Panc1 (cell line): Measurements from ENCODE around the gene ALOX5. TPM values are rescaled to one million over a fixed set of nuclear protein-coding genes. Genes with fewer than 3 reads are reported as not detected.

Source experiments
- ATAC-seq: fragments of 200-7000 bp; cut with Tn5 transposase; 2 replicates; pipeline ENCODE4 v1.9.1; 2020; ENCODE audit warnings: mild to moderate bottlenecking, moderate library complexity
- BruUV-seq: library from RNA; stranded (reverse); fragments of 400-500 nt; replicated peaks from 2 replicates; lab custom pipeline; 2021; lab: Mats Ljungman, UMichigan
- CTCF ChIA-PET: fragments of 300-600 bp; sonication (Branson Sonifier 250); formaldehyde crosslinking; loops from one replicate; lab custom pipeline; 2022; ENCODE audit warnings: antibody characterized with exemption; lab: Charles Lee
- POLR2A ChIA-PET: fragments of 300-600 bp; sonication (Branson Sonifier 250); formaldehyde crosslinking; loops from one replicate; lab custom pipeline; 2022; ENCODE audit warnings: antibody characterized with exemption; lab: Charles Lee
- DNase-seq: peaks from one replicate; pipeline ENCODE4 v3.0.0-alpha.2; 2010; ENCODE audit warnings: low read depth, low spot score
- H3K27ac ChIP-seq: 2 replicates; pipeline ENCODE4 v1.5.1; 2011; ENCODE audit warnings: mild to moderate bottlenecking, low read length, inconsistent platforms
- H3K27me3 ChIP-seq: fragments of 200-500 bp; sonication (Bioruptor generic); 2 replicates; pipeline ENCODE4 v1.6.0; 2014; ENCODE audit warnings: low read length, inconsistent platforms; ENCODE audit not compliant: control insufficient read depth, insufficient read depth
- H3K36me3 ChIP-seq: fragments of 200-500 bp; sonication (Bioruptor generic); 2 replicates; pipeline ENCODE4 v1.5.1; 2014; ENCODE audit warnings: inconsistent platforms, mild to moderate bottlenecking, low read length, moderate library complexity; ENCODE audit not compliant: control insufficient read depth, insufficient read depth
- H3K4me1 ChIP-seq: 2 replicates; pipeline ENCODE4 v1.5.1; 2011; ENCODE audit warnings: inconsistent platforms, mild to moderate bottlenecking, low read length, moderate library complexity; ENCODE audit not compliant: control insufficient read depth, insufficient read depth
- H3K4me3 ChIP-seq, 2 experiments: 2 replicates each; pipeline ENCODE4 v1.5.1; 2011 to 2012; ENCODE audit warnings: low read depth in 2 of 2, low read length in 2 of 2, mild to moderate bottlenecking in 2 of 2, inconsistent platforms in 1 of 2, moderate library complexity in 1 of 2
- H3K9me3 ChIP-seq: fragments of 200-500 bp; sonication (Bioruptor generic); 2 replicates; pipeline ENCODE4 v1.5.1; 2014; ENCODE audit warnings: low read depth, mild to moderate bottlenecking, inconsistent platforms, low read length, moderate library complexity; ENCODE audit not compliant: control insufficient read depth, insufficient read depth
- CTCF ChIP-seq: fragments of 450-650 bp; IDR thresholded peaks from 2 replicates; pipeline ENCODE4 v1.5.1; 2017; ENCODE audit warnings: mild to moderate bottlenecking
- POLR2AphosphoS5 ChIP-seq: IDR thresholded peaks from 2 replicates; pipeline ENCODE4 v1.6.1; 2012; ENCODE audit warnings: mild to moderate bottlenecking, low read depth, low read length, moderate library complexity
- REST ChIP-seq, 2 experiments: IDR thresholded peaks; 2 replicates each; pipeline ENCODE4 v1.6.1; 2011 to 2012; ENCODE audit warnings: low read depth in 2 of 2, control low read depth in 1 of 2, low read length in 1 of 2, mild to moderate bottlenecking in 1 of 2, moderate library complexity in 1 of 2; ENCODE audit not compliant: insufficient read depth in 1 of 2
- SIN3A ChIP-seq: IDR thresholded peaks from 2 replicates; pipeline ENCODE4 v1.6.1; 2012; ENCODE audit warnings: low read depth, mild to moderate bottlenecking, low read length, moderate library complexity, borderline replicate concordance; ENCODE audit not compliant: insufficient read depth
- TCF7L2 ChIP-seq: IDR thresholded peaks from 2 replicates; pipeline ENCODE4 v1.6.1; 2011; ENCODE audit warnings: mild to moderate bottlenecking, low read depth, low read length, inconsistent platforms
- in situ Hi-C: cut with HindIII; loops from 2 replicates; pipeline ENCODE4 v1.10.0; 2016; ENCODE audit warnings: low sequenced_read_pairs, low pct_unique_long_range_greater_than_20kb
- intact Hi-C: fragments of 100-400 bp; cut with micrococcal nuclease; formaldehyde crosslinking; loops from one replicate; pipeline ENCODE4 v1.10.0; 2022; ENCODE audit not compliant: unreplicated experiment
- total RNA-seq: library from RNA; stranded (reverse); gene quantifications from one replicate; pipeline ENCODE4 v1.2.1, GENCODE V29; 2021; ENCODE audit not compliant: unreplicated experiment

The ALOX5 gene
- total RNA-seq, 1 experiment from 2014 or later = 0.82 TPM

GRCh38 chr10:45453639-45454255, 79.7 kb downstream of the ALOX5 start:
- no peak overlapping the region for H3K27ac ChIP-seq
- no peak for TF ChIP-seq CTCF
- no peak for TF ChIP-seq POLR2AphosphoS5
- no peak for TF ChIP-seq SIN3A
- no peak for TF ChIP-seq TCF7L2
- POLR2A ChIA-PET = no interaction called here
- CTCF ChIA-PET = no interaction called here
- no TSS peak for BruUV-seq
- in situ Hi-C loops = no loop called here
- no peak overlapping the region for H3K4me3 ChIP-seq
- DNase-seq (no peak), ATAC-seq (0 out of 2 replicates have a peak, but pooled peaks have one; percentile 43)
- H3K36me3 ChIP-seq = no peaks in the 10 kb centered on the region
- no peaks in the 10 kb centered on the region for H3K9me3 ChIP-seq
- H3K27me3 ChIP-seq = no peaks in the 10 kb centered on the region
- H3K4me1 ChIP-seq = no peaks in the 10 kb centered on the region
- intact Hi-C loops = loop anchor here (10.0 kb wide), 1 partner anchor 449 kb away; the partner anchor contains the start of gene ZNF22

GRCh38 chr10:45454262-45454661, 80.2 kb downstream of the ALOX5 start:
- BruUV-seq = no TSS peak
- TF ChIP-seq POLR2AphosphoS5 = no peak
- no peak for TF ChIP-seq TCF7L2
- no peak for TF ChIP-seq SIN3A
- TF ChIP-seq REST (IDR thresholded peaks at IDR 0.05; ENCODE audit: insufficient read depth in 1 of 2, low read depth in 2 of 2, low read length in 1 of 2) = no peak
- no peak for TF ChIP-seq CTCF
- Histone ChIP-seq H3K27me3 (no peaks in the 10 kb centered on the region), H3K36me3 (no peaks in the 10 kb centered on the region), H3K9me3 (no peaks in the 10 kb centered on the region), H3K27ac (no peak overlapping the region), H3K4me1 (no peaks in the 10 kb centered on the region), H3K4me3 (no peak overlapping the region)
- ChIA-PET POLR2A (no interaction called here), CTCF (no interaction called here)
- in situ Hi-C loops = no loop called here
- intact Hi-C loops = loop anchor here (10.0 kb wide), 1 partner anchor 449 kb away; the partner anchor contains the start of gene ZNF22
- DNase-seq = no peak
- no peak for ATAC-seq
